H9 (cell line): ENCODE data around the gene SYT11. TPM values are rescaled to one million over a fixed set of nuclear protein-coding genes. Genes with fewer than 3 reads are reported as not detected.
A peak's percentile ranks its signal among the peaks of the same experiment; 100 is the strongest.
"Not testable (repeated sequence)": the region's sequence is repeated elsewhere in the genome, so short reads cannot be mapped to it uniquely, and the experiment has no call there.

Experiments used
- DNase-seq: peaks from one replicate; pipeline ENCODE4 v3.0.0-alpha.2; 2017
- H2AFZ ChIP-seq: one replicate; pipeline ENCODE4 v1.6.1; 2013; ENCODE audit warnings: mild to moderate bottlenecking, low read length, control low read depth, moderate library complexity
- H2AK5ac ChIP-seq: 2 replicates; pipeline ENCODE4 v1.6.1; 2013; ENCODE audit warnings: low read length, control low read depth, mixed read lengths; ENCODE audit not compliant: insufficient read length
- H2BK120ac ChIP-seq: one replicate; pipeline ENCODE4 v1.6.1; 2013; ENCODE audit warnings: low read depth, mild to moderate bottlenecking, low read length, control low read depth, inconsistent platforms; ENCODE audit not compliant: poor library complexity, severe bottlenecking
- H2BK12ac ChIP-seq: 2 replicates; pipeline ENCODE4 v1.6.1; 2013; ENCODE audit warnings: low read length, control low read depth, mixed read lengths, low read depth; ENCODE audit not compliant: insufficient read length
- H2BK15ac ChIP-seq: 2 replicates; pipeline ENCODE4 v1.6.1; 2013; ENCODE audit warnings: low read depth, low read length, control low read depth
- H2BK20ac ChIP-seq: one replicate; pipeline ENCODE4 v1.6.1; 2013; ENCODE audit warnings: low read depth, mild to moderate bottlenecking, low read length, control low read depth, inconsistent platforms; ENCODE audit not compliant: poor library complexity, severe bottlenecking
- H2BK5ac ChIP-seq: 2 replicates; pipeline ENCODE4 v1.6.1; 2013; ENCODE audit warnings: low read length, control low read depth, mixed read lengths; ENCODE audit not compliant: insufficient read length
- H3K14ac ChIP-seq: 2 replicates; pipeline ENCODE4 v1.6.1; 2013; ENCODE audit warnings: low read length, control low read depth; ENCODE audit not compliant: insufficient read depth
- H3K18ac ChIP-seq: 2 replicates; pipeline ENCODE4 v1.6.1; 2013; ENCODE audit warnings: low read depth, mild to moderate bottlenecking, mixed read lengths, low read length, control low read depth; ENCODE audit not compliant: insufficient read length
- H3K23ac ChIP-seq: 2 replicates; pipeline ENCODE4 v1.6.1; 2013; ENCODE audit warnings: low read length, control low read depth, mixed read lengths, low read depth; ENCODE audit not compliant: insufficient read length
- H3K23me2 ChIP-seq: 2 replicates; pipeline ENCODE4 v1.6.1; 2013; ENCODE audit warnings: low read depth, mild to moderate bottlenecking, mixed read lengths, low read length, control low read depth; ENCODE audit not compliant: insufficient read length, poor library complexity, severe bottlenecking
- H3K27ac ChIP-seq: 2 replicates; pipeline ENCODE4 v1.5.1; 2013; ENCODE audit warnings: low read length, control low read depth, mixed read lengths, low read depth; ENCODE audit not compliant: insufficient read length
- H3K27me3 ChIP-seq: 2 replicates; pipeline ENCODE4 v1.6.1; 2013; ENCODE audit warnings: low read length, control low read depth, inconsistent platforms; ENCODE audit not compliant: insufficient read depth
- H3K4ac ChIP-seq: 2 replicates; pipeline ENCODE4 v1.6.1; 2013; ENCODE audit warnings: low read depth, mild to moderate bottlenecking, control low read depth, inconsistent platforms, low read length, moderate library complexity
- H3K4me1 ChIP-seq: 2 replicates; pipeline ENCODE4 v1.6.1; 2013; ENCODE audit warnings: low read length, control low read depth, inconsistent platforms; ENCODE audit not compliant: insufficient read depth
- H3K4me2 ChIP-seq: 2 replicates; pipeline ENCODE4 v1.6.1; 2013; ENCODE audit warnings: low read length, control low read depth, mixed read lengths; ENCODE audit not compliant: insufficient read length, insufficient read depth
- H3K56ac ChIP-seq: 2 replicates; pipeline ENCODE4 v1.6.1; 2013; ENCODE audit warnings: low read depth, mild to moderate bottlenecking, mixed read lengths, low read length, control low read depth; ENCODE audit not compliant: insufficient read length
- H3K79me1 ChIP-seq: 2 replicates; pipeline ENCODE4 v1.6.1; 2013; ENCODE audit warnings: low read depth, mild to moderate bottlenecking, moderate library complexity, low read length, control low read depth, inconsistent platforms; ENCODE audit not compliant: insufficient read depth, poor library complexity, severe bottlenecking
- H3K79me2 ChIP-seq: 2 replicates; pipeline ENCODE4 v1.6.1; 2013; ENCODE audit warnings: low read length, control low read depth, inconsistent platforms; ENCODE audit not compliant: insufficient read depth
- H3K9ac ChIP-seq: 2 replicates; pipeline ENCODE4 v1.6.1; 2013; ENCODE audit warnings: low read length, control low read depth, mixed read lengths; ENCODE audit not compliant: insufficient read length; ENCODE audit errors: extremely low read depth
- H3K9me3 ChIP-seq: one replicate; pipeline ENCODE4 v1.6.1; 2013; ENCODE audit warnings: low read depth, low read length, inconsistent platforms; ENCODE audit not compliant: control insufficient read depth
- H3T11ph ChIP-seq: one replicate; pipeline ENCODE4 v1.6.1; 2013; ENCODE audit warnings: mild to moderate bottlenecking, low read length, control low read depth, inconsistent platforms
- H4K20me1 ChIP-seq: one replicate; pipeline ENCODE4 v1.6.1; 2013; ENCODE audit not compliant: control insufficient read depth, insufficient read length, insufficient read depth
- H4K5ac ChIP-seq: 2 replicates; pipeline ENCODE4 v1.6.1; 2013; ENCODE audit warnings: low read depth, mild to moderate bottlenecking, mixed read lengths, low read length, control low read depth; ENCODE audit not compliant: insufficient read length
- H4K8ac ChIP-seq: replicated peaks from 2 replicates; pipeline ENCODE4 v1.6.1; 2013; ENCODE audit warnings: low read length, control low read depth, mixed read lengths, low read depth; ENCODE audit not compliant: insufficient read length
- H4K91ac ChIP-seq: 2 replicates; pipeline ENCODE4 v1.6.1; 2013; ENCODE audit warnings: low read depth, mild to moderate bottlenecking, moderate library complexity, mixed read lengths, low read length, control low read depth; ENCODE audit not compliant: insufficient read length
- H3K27ac Mint-ChIP-seq, 3 experiments: 2 replicates in 2 of 3; 3 replicates in 1 of 3; pipeline ENCODE4 v1.8.0; 2020 to 2021; ENCODE audit warnings: mixed read lengths in 3 of 3, mild to moderate bottlenecking in 1 of 3, moderate library complexity in 1 of 3
- H3K27me3 Mint-ChIP-seq: 2 replicates; pipeline ENCODE4 v1.8.0; 2021; ENCODE audit warnings: low read depth, mild to moderate bottlenecking, moderate library complexity, mixed read lengths
- H3K36me3 Mint-ChIP-seq, 3 experiments: 2 replicates in 2 of 3; 3 replicates in 1 of 3; pipeline ENCODE4 v1.8.0; 2020 to 2021; ENCODE audit warnings: low read depth in 3 of 3, mixed read lengths in 3 of 3; ENCODE audit not compliant: insufficient read depth in 1 of 3
- H3K4me1 Mint-ChIP-seq, 2 experiments: 2 replicates each; pipeline ENCODE4 v1.8.0; 2020; ENCODE audit warnings: mixed read lengths in 2 of 2
- H3K4me3 Mint-ChIP-seq, 2 experiments: 2 replicates in 1 of 2; 3 replicates in 1 of 2; pipeline ENCODE4 v1.8.0; 2020 to 2021; ENCODE audit warnings: mild to moderate bottlenecking in 2 of 2, mixed read lengths in 2 of 2, moderate library complexity in 1 of 2
- H3K9me3 Mint-ChIP-seq, 2 experiments: 2 replicates in 1 of 2; 3 replicates in 1 of 2; pipeline ENCODE4 v1.8.0; 2020; ENCODE audit warnings: mild to moderate bottlenecking in 2 of 2, mixed read lengths in 2 of 2, moderate library complexity in 1 of 2
- WGBS: extraction: QIAGEN DNeasy Blood & Tissue Kit; methylation state at CpG from one replicate; pipeline ENCODE4 v1.1.7; 2013; ENCODE audit warnings: missing lambda C conversion rate, low lambda C conversion rate, mixed read lengths; ENCODE audit not compliant: insufficient read length; ENCODE audit errors: extremely low coverage; 5-methylcytosine and 5-hydroxymethylcytosine counted together
- total RNA-seq: library from RNA; stranded (reverse); gene quantifications from 2 replicates; pipeline ENCODE4 v1.2.1, GENCODE V29; 2021
- TF ChIP-seq, protein P1 (sequence below): fragments of 200-600 bp; sonication (generic); conservative IDR thresholded peaks from 3 replicates; pipeline ENCODE4 v1.8.0; 2021; ENCODE audit warnings: antibody characterized with exemption, mild to moderate bottlenecking

Gene SYT11
- total RNA-seq, 1 experiment from 2014 or later: 0.28 TPM

DNA sequence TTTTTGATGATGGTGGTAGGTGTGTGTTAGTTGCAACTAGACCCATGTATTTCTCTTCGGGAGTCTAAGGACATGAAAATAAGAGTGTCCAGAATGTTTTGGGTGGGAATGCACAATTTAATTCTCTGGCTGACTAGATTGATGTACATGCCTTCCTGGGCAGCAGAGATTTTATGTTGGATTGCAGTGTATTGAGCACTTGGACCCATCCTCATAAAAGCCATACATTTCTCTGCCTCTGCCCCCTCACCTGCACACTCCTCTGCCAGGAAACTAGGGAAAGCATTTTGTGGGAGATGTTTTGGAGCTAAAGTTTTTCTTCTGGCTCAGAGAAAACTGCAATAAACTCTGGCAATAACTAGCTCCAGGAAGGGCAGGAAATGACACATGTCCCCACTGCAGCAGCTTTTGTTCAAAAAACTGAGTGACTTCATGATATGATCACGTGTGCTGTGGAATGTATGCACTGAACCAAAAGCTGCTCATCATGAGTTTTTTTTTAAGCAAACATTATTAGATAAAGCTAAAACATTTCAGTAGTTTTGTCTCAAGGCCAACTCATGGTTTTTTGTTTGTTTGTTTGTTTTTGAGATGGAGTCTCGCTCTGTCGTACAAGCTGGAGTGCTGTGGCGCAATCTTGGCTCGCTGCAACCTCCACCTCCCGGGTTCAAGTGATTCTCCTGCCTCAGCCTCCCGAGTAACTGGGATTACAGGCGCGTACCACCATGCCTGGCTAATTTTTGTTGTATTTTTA, 34.2 kb downstream of the SYT11 start:
- TF ChIP-seq, protein P1, sequence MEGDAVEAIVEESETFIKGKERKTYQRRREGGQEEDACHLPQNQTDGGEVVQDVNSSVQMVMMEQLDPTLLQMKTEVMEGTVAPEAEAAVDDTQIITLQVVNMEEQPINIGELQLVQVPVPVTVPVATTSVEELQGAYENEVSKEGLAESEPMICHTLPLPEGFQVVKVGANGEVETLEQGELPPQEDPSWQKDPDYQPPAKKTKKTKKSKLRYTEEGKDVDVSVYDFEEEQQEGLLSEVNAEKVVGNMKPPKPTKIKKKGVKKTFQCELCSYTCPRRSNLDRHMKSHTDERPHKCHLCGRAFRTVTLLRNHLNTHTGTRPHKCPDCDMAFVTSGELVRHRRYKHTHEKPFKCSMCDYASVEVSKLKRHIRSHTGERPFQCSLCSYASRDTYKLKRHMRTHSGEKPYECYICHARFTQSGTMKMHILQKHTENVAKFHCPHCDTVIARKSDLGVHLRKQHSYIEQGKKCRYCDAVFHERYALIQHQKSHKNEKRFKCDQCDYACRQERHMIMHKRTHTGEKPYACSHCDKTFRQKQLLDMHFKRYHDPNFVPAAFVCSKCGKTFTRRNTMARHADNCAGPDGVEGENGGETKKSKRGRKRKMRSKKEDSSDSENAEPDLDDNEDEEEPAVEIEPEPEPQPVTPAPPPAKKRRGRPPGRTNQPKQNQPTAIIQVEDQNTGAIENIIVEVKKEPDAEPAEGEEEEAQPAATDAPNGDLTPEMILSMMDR: no peak
- Histone ChIP-seq H3K23ac (no peak overlapping the region), H2BK120ac (no peak overlapping the region), H3K79me2 (no peaks in the 10 kb centered on the region), H3K4me1 (no peaks in the 10 kb centered on the region), H3K18ac (no peak overlapping the region), H4K5ac (no peak overlapping the region), H3K23me2 (no peaks in the 10 kb centered on the region), H3K4me2 (no peak overlapping the region), H2BK15ac (no peak overlapping the region), H3K27me3 (no peaks in the 10 kb centered on the region), H4K20me1 (no peaks in the 10 kb centered on the region), H2BK12ac (no peak overlapping the region), H3K4ac (no peak overlapping the region), H3K9me3 (no peaks in the 10 kb centered on the region), H2AK5ac (no peak overlapping the region), H3K9ac (no peak overlapping the region), H3K56ac (no peak overlapping the region), H4K91ac (no peak overlapping the region), H2BK20ac (no peak overlapping the region), H4K8ac (no peak overlapping the region), H3T11ph (no peak overlapping the region), H3K27ac (no peak overlapping the region), H3K79me1 (no peaks in the 10 kb centered on the region), H3K14ac (no peak overlapping the region), H2BK5ac (no peak overlapping the region), H2AFZ (no peak overlapping the region)
- H3K4me1 Mint-ChIP-seq: no peaks in the 10 kb centered on the region
- no peaks in the 10 kb centered on the region for H3K27me3 Mint-ChIP-seq
- no peaks in the 10 kb centered on the region for H3K9me3 Mint-ChIP-seq
- no peak overlapping the region for H3K4me3 Mint-ChIP-seq
- no peak for DNase-seq
- WGBS: no CpG with 5 or more reads among the region's 10 CpGs
- H3K27ac Mint-ChIP-seq: 0 out of 7 replicates have a peak overlapping the region, but pooled peaks of 1 of the 3 experiments have one; percentile 0
- peaks cover 8 to 16% (median 11%) of the 10 kb centered on the region in 3 experiments; a peak in 6 of 7 replicates for H3K36me3 Mint-ChIP-seq

DNA sequence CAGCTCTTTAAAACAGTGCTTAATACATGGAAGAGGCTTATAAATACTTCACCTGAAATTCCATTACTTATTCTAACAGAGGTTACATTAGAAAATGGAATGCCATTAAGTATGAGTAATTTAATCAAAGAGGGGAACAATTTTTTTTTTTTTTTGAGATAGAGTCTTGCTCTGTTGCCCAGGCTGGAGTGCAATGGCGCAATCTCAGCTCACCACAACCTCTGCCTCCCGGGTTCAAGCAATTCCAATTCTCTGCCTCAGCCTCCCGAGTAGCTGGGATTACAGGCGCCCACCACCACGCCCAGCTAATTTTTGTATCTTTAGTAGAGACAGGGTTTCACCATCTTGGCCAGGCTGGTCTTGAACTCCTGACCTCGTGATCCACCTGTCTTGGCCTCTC, 36.2 kb downstream of the SYT11 start:
- not testable (repeated sequence) for H3K27me3 Mint-ChIP-seq, H3K27ac Mint-ChIP-seq, H3K4me1 ChIP-seq, H2BK15ac ChIP-seq, H3K4me1 Mint-ChIP-seq, H3K18ac ChIP-seq, H3K56ac ChIP-seq, H2BK20ac ChIP-seq, H2AK5ac ChIP-seq, H3K79me1 ChIP-seq, H3K23me2 ChIP-seq, H3T11ph ChIP-seq, H3K14ac ChIP-seq, H2BK120ac ChIP-seq, H2BK12ac ChIP-seq, H3K9me3 Mint-ChIP-seq, DNase-seq, H4K20me1 ChIP-seq, H3K9me3 ChIP-seq, H4K8ac ChIP-seq, H2AFZ ChIP-seq, H3K9ac ChIP-seq, H4K5ac ChIP-seq, H2BK5ac ChIP-seq, H3K23ac ChIP-seq, H3K27ac ChIP-seq, H3K27me3 ChIP-seq, H3K4me2 ChIP-seq, H4K91ac ChIP-seq, H3K4me3 Mint-ChIP-seq, H3K4ac ChIP-seq, H3K79me2 ChIP-seq
- WGBS: no CpG with 5 or more reads among the region's 6 CpGs
- peaks cover 15 to 32% (median 31%) of the 10 kb centered on the region in 3 experiments; a peak in 6 of 7 replicates for H3K36me3 Mint-ChIP-seq
